GM12872 (cell line): ENCODE results near the gene RIT2.

Experiments
- CTCF ChIP-seq: IDR thresholded peaks from 3 replicates; pipeline ENCODE4 v1.5.1; 2011; ENCODE audit warnings: low read depth, mild to moderate bottlenecking, low read length, moderate library complexity; ENCODE audit not compliant: insufficient read depth

Gene RIT2

DNA sequence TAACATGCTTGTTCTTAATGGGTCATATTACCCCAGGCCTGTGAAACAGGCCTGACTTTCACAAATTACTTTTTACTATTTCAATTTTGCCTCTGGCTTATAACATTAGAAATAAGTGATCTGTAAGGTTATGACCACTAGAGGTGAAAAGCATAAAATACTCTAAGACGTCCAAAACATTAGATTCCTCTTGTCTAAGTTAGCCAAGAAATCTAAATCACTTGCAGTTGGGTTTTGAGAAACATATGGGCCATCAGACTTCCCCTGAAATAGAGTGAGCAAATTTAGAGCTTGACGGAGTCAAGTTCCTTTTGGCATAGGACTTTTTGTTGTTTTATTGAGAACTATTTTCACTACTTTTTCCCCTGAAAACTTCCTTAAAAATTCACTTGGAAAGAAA lies 32.7 kb upstream of the RIT2 start:
- TF ChIP-seq CTCF, result no peak

DNA sequence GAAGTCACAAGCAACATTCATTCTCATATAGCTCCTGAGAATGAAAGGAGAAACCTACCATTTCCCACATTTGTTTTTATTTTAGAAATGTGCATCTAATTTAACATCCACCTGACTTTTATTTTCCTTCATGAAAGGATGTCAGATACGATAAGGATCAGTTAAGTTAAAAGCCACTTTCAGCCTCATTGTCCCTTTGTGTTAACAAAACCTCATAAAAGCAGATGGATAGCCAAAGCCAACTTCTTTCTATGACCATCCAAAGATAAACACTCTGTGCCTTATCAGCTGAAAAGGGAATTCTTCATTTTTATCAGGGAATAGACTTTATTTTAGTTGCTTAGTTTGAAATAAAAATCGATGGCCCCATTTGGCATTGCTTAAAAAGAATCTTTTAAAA lies 25.7 kb upstream of the RIT2 start:
- TF ChIP-seq CTCF, result no peak

DNA sequence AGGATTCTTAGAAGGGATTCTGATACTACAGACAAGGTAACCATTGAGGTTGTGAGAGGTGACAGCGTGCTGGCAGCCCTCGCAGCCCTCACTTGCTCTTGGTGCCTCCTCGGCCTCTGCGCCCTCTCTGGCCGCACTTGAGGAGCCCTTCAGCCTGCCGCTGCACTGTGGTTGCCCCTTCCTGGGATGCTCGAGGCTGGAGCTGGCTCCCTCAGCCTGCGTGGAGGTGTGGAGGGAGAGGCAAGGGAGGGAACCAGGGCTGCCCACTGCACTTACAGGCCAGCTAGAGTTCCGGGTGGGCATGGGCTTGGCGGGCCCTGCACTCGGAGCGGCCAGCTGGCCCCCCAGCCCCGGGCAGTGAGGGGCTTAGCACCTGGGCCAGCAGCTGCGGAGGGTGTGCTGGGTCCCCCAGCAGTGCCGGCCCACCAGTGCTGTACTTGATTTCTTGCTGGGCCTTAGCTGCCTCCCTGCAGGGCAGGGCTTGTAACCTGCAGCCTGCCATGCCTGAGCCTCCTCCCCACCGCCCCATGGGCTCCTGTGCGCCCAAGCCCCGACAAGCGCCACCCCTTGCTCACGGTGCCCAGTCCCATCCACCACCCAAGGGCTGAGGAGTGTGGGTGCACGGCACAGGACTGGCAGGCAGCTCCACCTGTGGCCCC lies 23.9 kb upstream of the RIT2 start:
- TF ChIP-seq CTCF, result no peak

GRCh38 chr18:43134876-43135275 lies 19.4 kb upstream of the RIT2 start:
- TF ChIP-seq CTCF, result no peak

GRCh38 chr18:43130716-43131260 lies 15.3 kb upstream of the RIT2 start:
- no peak for TF ChIP-seq CTCF

DNA sequence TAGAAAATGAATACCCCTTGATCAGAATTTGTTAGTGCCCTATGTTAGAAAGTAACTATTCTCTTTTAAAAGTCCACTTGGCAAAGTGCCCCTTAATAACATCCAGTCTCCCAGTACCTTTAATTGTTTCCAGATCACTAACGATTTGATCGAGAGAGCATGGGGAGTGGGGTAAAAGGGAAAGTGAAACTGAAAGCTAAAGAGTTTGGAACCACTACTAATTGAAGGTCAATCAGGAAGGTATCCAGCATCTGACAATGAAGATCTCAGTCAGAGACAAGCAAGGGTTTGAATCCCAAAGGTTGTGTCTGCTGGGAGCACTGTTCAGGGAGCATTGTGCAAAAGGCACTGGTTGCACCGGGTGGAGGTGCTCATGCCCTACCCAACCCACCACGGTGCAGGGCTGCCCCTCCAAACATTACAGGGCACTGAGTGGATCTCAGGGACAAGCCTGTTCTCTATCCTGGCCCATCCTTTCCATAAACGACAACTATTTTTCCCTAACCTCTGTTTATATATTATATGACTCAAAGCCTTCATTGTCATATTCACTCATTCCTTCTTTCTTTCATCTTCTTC lies 14.6 kb upstream of the RIT2 start:
- no peak for TF ChIP-seq CTCF

- no peak for TF ChIP-seq CTCF
Observed at GRCh38 chr18:43125471-43125870, 10.0 kb upstream of the RIT2 start.
